Heart left ventricle (tissue), 16 donors: Measurements from ENCODE around the gene CLPSL1. TPM values are rescaled to one million over a fixed set of nuclear protein-coding genes. Genes with fewer than 3 reads are reported as not detected.
A peak's percentile ranks its signal among the peaks of the same experiment; 100 is the strongest.

Experiments
- ATAC-seq, 4 donors: fragments of 200-7000 bp; cut with Tn5 transposase; one replicate each; pipeline ENCODE4 v1.9.1; 2020 to 2022; ENCODE audit warnings: moderate library complexity in 4 of 4, mild to moderate bottlenecking in 3 of 4, moderate number of reproducible peaks in 1 of 4
- DNase-seq, 5 donors: peaks; one replicate each; pipeline ENCODE4 v3.0.0-alpha.2; 2020
- H3K27ac ChIP-seq, 12 donors: fragments of 200-600 bp; sonication (generic) in 4 of 12; one replicate each; pipeline versions ENCODE4 v1.5.0 to v1.8.0; 2016 to 2022; ENCODE audit warnings: mild to moderate bottlenecking in 2 of 12
- H3K27me3 ChIP-seq, 9 donors: fragments of 200-600 bp; sonication (generic) in 2 of 9; one replicate each; pipeline versions ENCODE4 v1.5.1 to v1.8.0; 2016 to 2022; ENCODE audit warnings: mild to moderate bottlenecking in 3 of 9
- H3K36me3 ChIP-seq, 9 donors: fragments of 200-600 bp; sonication (generic) in 2 of 9; one replicate each; pipeline versions ENCODE4 v1.5.0 to v1.8.0; 2018 to 2022; ENCODE audit warnings: mild to moderate bottlenecking in 2 of 9
- H3K4me1 ChIP-seq, 12 donors: fragments of 200-600 bp; sonication (generic) in 4 of 12; one replicate each; pipeline versions ENCODE4 v1.5.0 to v1.8.0; 2016 to 2022; ENCODE audit warnings: mild to moderate bottlenecking in 3 of 12
- H3K4me3 ChIP-seq, 12 donors: fragments of 200-600 bp; sonication (generic) in 4 of 12; one replicate each; pipeline versions ENCODE4 v1.5.0 to v1.8.0; 2017 to 2022; ENCODE audit warnings: mild to moderate bottlenecking in 9 of 12, moderate library complexity in 4 of 12
- H3K9me3 ChIP-seq, 12 donors: fragments of 200-600 bp; sonication (generic) in 4 of 12; one replicate each; pipeline versions ENCODE4 v1.5.0 to v1.8.0; 2016 to 2022; ENCODE audit warnings: mild to moderate bottlenecking in 1 of 12
- POLR2A ChIP-seq, 2 donors: fragments of 450-650 bp; IDR thresholded peaks; one replicate each; pipeline ENCODE4 v1.6.1; 2017; ENCODE audit warnings: antibody characterized with exemption in 2 of 2, mild to moderate bottlenecking in 2 of 2, moderate library complexity in 2 of 2
- WGBS, 4 donors: extraction: QIAGEN DNeasy Blood & Tissue Kit in 2 of 4; methylation state at CpG; one replicate each; pipeline versions ENCODE4 v1.1.5 to v1.1.7; 2013 to 2018; 5-methylcytosine and 5-hydroxymethylcytosine counted together
- intact Hi-C, 10 donors: fragments of 100-400 bp; cut with DNase I; formaldehyde crosslinking; loops; one replicate each; pipeline versions ENCODE4 v1.11.1 to v1.14.2; 2022
- polyA plus RNA-seq, 2 donors: library from polyadenylated mRNA; stranded (reverse); fragments of 200-250 nt; gene quantifications; one replicate each; pipeline ENCODE4 v1.2.3, GENCODE V29; 2013
- total RNA-seq, 9 donors: library from RNA; depleted of rRNA in 2 of 9; stranded (reverse); fragments of >200 nt in 2 of 9; fragmentation: NEBNext Ultra II Directional in 3 of 9; extraction: Animal tissue kit (Norgen Biotek cat#: 25700) in 3 of 9; gene quantifications; one replicate each; pipeline versions ENCODE4 v1.1.0 to v1.2.4, GENCODE V29; 2016 to 2023
- TF ChIP-seq, protein P1 (sequence below), 12 donors: fragments of 200-600 bp; sonication (generic) in 4 of 12; IDR thresholded peaks; one replicate each; pipeline versions ENCODE4 v1.5.0 to v1.8.0; 2018 to 2022; ENCODE audit warnings: antibody characterized with exemption in 12 of 12, mild to moderate bottlenecking in 5 of 12
- donor health status: ischemic (EF 13 %, LVEDD 7.1; RV severe dilation, severe dysfunction).
- donor health status: healthy with polysubstance abuse.
- donor health status: DM: no; HTN: yes; CAD: no.
- donor health status: DM: no; HTN: no; CAD: no.
- donor health status: ischemic (EF 25% LVEDD 6.9; RV normal size, moderate dysfunction).
- donor health status: ischemic (EF 25% LVEDD 5.7; RV mildly dilated, moderate dysfunction).
- donor health status: healthy.
- donor health status: DM: yes; HTN: yes; CAD: no.
- donor health status: ischemic (EF 35%, LVEDD 5.7; RV mildly dilated, moderate dysfunction).
- donor health status: nonischemic (EF 11% LVEDD 7.7; RV severe dilation, severe dysfunction).
- donor health status: DM: yes; HTN: yes; CAD: no.
- donor health status: PGD.
- donor health status: ischemic (EF 29% LVEDD 5.4; RV normal size, mild dysfunction).
- donor health status: nonischemic (EF 23%, LVEDD 6.1; RV moderate dilation, normal function).

The CLPSL1 gene
- total and polyA plus RNA-seq, 11 donors = not detected

DNA sequence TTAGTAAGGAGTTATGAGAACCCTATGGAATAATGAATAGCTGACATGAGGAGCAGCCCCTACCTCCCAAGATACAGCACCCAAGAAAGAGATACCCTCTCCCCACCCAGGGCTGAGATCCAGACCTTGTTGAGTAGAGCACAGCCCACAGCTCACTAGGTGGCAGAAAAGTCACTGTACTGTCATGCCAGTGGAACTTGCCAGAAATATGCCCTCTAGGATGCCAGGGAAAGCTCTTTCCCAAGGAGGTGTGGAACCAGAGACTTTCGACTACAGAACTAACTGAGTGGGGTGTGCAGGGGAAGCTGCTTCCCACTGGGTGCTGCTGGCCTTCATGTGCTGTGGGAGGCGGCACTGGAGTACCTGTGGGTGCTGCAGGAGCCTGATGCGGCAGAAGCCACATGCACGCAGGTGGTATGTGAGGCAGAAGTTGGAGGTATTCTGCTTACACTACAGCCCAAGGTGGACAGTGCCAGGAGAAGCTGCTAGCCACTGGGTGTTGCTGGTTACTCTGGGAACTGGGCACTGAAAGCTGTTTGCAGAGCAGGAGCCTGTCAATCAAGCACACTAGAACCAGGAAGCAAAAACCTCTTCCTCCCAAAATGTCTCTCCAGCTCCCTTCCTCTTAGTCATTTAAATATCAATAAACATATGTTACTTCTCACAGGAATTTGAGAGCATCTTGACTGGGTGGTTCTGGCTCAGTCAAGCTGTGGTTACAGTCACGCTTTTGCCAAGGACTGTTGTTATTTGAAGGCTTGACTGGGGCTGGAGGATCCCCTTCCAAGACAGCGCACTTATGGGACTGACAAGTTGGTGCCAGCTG, 26.2 kb upstream of the CLPSL1 start:
- H3K27me3 ChIP-seq = peaks cover 0 to 9% (median 0%) of the 10 kb centered on the region in 9 donors
- H3K4me1 ChIP-seq = no peaks in the 10 kb centered on the region
- DNase-seq (no peak), ATAC-seq (peak in 3 of 4 donors; percentile 66 to 67 (median 67))
- no peak overlapping the region for H3K27ac ChIP-seq
- intact Hi-C loops = loop anchor here in 3 of 10 donors (5.0 to 10.0 kb wide), 2 partner anchors 232 to 340 kb away; no protein-coding TSS in a partner anchor
- no peak overlapping the region for H3K4me3 ChIP-seq
- no peak for TF ChIP-seq POLR2A (IDR thresholded peaks at IDR 0.05)
- TF ChIP-seq, protein P1, sequence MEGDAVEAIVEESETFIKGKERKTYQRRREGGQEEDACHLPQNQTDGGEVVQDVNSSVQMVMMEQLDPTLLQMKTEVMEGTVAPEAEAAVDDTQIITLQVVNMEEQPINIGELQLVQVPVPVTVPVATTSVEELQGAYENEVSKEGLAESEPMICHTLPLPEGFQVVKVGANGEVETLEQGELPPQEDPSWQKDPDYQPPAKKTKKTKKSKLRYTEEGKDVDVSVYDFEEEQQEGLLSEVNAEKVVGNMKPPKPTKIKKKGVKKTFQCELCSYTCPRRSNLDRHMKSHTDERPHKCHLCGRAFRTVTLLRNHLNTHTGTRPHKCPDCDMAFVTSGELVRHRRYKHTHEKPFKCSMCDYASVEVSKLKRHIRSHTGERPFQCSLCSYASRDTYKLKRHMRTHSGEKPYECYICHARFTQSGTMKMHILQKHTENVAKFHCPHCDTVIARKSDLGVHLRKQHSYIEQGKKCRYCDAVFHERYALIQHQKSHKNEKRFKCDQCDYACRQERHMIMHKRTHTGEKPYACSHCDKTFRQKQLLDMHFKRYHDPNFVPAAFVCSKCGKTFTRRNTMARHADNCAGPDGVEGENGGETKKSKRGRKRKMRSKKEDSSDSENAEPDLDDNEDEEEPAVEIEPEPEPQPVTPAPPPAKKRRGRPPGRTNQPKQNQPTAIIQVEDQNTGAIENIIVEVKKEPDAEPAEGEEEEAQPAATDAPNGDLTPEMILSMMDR (IDR thresholded peaks at IDR 0.05) = peak in 4 of 12 donors; percentile 4 to 22 (median 16)
- whole genome bisulfite sequencing, 4 donors = 75 to 83% (median 81%) methylated on average over 6 of the region's 6 CpGs
- H3K9me3 ChIP-seq = no peaks in the 10 kb centered on the region
- no peaks in the 10 kb centered on the region for H3K36me3 ChIP-seq

DNA sequence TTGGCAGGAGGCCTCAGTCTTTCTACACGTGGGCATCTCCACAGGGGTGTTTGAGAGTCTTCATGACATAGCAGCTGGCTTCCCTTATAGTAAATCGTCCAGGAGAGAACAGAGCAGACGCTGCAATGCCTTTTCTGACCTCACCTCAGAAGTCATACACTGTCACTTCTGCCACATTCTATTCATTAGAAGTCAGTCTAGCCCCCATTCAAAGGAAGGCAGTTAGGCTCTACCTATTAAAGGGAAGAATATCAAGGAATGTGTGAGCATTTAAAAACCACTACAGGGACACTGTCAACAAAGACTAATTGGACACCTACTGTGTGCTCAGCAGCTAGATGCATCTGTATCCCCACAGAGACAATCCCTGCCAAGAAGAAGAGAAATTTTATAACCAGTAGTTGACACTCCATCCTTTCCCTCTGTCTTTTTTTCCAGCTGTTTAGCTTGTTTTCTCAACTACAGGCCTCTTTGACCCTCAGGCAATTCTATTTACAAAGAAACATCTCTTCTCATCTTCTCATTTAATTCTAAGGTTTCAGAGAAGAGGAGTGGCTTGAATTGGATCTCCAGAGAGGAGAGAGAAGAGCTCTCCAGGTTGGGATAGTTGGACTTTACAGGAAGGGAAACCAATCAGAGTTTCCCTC, 25.4 kb upstream of the CLPSL1 start:
- 41 to 50% (median 43%) methylated on average over 3 of the region's 3 CpGs for WGBS, 4 donors

DNA sequence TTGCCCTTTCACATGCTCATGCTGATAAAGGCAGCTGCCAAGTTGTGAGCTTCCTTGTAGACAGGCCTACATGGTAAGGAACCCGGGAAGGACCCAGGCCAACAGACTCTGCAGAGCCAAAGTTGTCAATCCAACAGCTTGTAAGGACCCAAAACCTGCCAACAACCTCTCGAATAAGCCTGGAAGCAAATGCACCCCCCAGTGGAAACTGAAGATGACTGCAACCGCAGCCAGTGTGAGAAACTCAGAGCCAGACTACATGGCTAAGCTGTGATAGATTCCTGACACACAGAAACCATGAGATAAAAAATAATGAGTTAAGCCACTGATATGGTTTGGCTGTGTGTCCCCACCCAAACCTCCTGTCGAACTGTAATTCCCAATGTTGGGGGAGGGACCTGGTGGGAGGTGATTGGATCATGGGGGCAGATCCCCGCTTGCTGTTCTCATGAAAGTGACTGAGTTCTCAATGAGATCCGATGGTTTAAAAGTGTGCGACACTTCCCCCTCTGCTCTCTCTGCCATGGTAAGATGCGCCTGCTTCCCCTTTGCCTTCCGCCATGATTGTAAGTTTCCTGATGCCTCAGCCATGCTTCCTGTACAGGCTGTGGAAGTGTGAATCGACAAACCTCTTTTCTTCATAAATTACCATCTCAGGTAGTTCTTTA, 23.2 kb upstream of the CLPSL1 start:
- DNase-seq = no peak
- peak in 1 of 4 donors; percentile 18 for ATAC-seq
- Histone ChIP-seq H3K4me1 (no peaks in the 10 kb centered on the region), H3K4me3 (no peak overlapping the region), H3K9me3 (no peaks in the 10 kb centered on the region), H3K27ac (no peak overlapping the region), H3K36me3 (no peaks in the 10 kb centered on the region), H3K27me3 (peaks cover 0 to 39% (median 12%) of the 10 kb centered on the region in 9 donors)
- TF ChIP-seq, protein P1 (IDR thresholded peaks at IDR 0.05) = peak in 5 of 12 donors; percentile 7 to 43 (median 33)
- TF ChIP-seq POLR2A (IDR thresholded peaks at IDR 0.05) = no peak
- intact Hi-C loops = loop anchor here in 3 of 10 donors (5.0 to 10.0 kb wide), 2 partner anchors 235 to 337 kb away; no protein-coding TSS in a partner anchor
- WGBS, 4 donors = 47 to 53% (median 49%) methylated on average over 10 of the region's 10 CpGs

More for the DNA sequence above, 25.4 kb upstream of the CLPSL1 start:
- peaks cover 0 to 17% (median 0%) of the 10 kb centered on the region in 9 donors for H3K27me3 ChIP-seq
- intact Hi-C loops = loop anchor here in 3 of 10 donors (5.0 to 10.0 kb wide), 2 partner anchors 233 to 339 kb away; no protein-coding TSS in a partner anchor
- TF ChIP-seq POLR2A (IDR thresholded peaks at IDR 0.05) = no peak
- TF ChIP-seq, protein P1 (IDR thresholded peaks at IDR 0.05) = no peak
- DNase-seq = no peak
- no peak overlapping the region for H3K4me3 ChIP-seq
- H3K36me3 ChIP-seq = no peaks in the 10 kb centered on the region
- H3K27ac ChIP-seq = no peak overlapping the region
- no peak for ATAC-seq
- no peaks in the 10 kb centered on the region for H3K9me3 ChIP-seq
- no peaks in the 10 kb centered on the region for H3K4me1 ChIP-seq
